Keratinocyte (primary cell): Measurements from ENCODE around the gene MAML1. TPM values are rescaled to one million over a fixed set of nuclear protein-coding genes. Genes with fewer than 3 reads are reported as not detected.
"Not testable (repeated sequence)": the region's sequence is repeated elsewhere in the genome, so short reads cannot be mapped to it uniquely, and the experiment has no call there.

Source experiments
- DNase-seq: peaks from one replicate; pipeline ENCODE4 v3.0.0-alpha.2; 2011; ENCODE audit warnings: low read depth, missing footprints, low spot score
- FAIRE-seq: peaks from 2 replicates; lab custom pipeline; 2011; peaks lifted over from hg19 to GRCh38; lab: Jason Lieb, UNC
- H2AFZ ChIP-seq: 2 replicates; pipeline ENCODE4 v1.6.0; 2012; ENCODE audit warnings: low read length, control low read depth, inconsistent platforms; ENCODE audit not compliant: control insufficient read depth
- H3K27ac ChIP-seq: 2 replicates; pipeline ENCODE4 v1.5.1; 2011; ENCODE audit warnings: low read length; ENCODE audit not compliant: control insufficient read depth, insufficient read depth
- H3K27me3 ChIP-seq: 3 replicates; pipeline ENCODE4 v1.6.0; 2011; ENCODE audit warnings: low read length; ENCODE audit not compliant: control insufficient read depth, insufficient read depth; ENCODE audit errors: extremely low read depth
- H3K36me3 ChIP-seq, 2 experiments: 2 replicates in 1 of 2; 3 replicates in 1 of 2; pipeline ENCODE4 v1.5.1; 2011; ENCODE audit warnings: low read length in 2 of 2, mild to moderate bottlenecking in 1 of 2; ENCODE audit not compliant: control insufficient read depth in 2 of 2, insufficient read depth in 2 of 2; ENCODE audit errors: extremely low read depth in 1 of 2
- H3K4me1 ChIP-seq: 3 replicates; pipeline ENCODE4 v1.5.1; 2011; ENCODE audit warnings: low read length; ENCODE audit not compliant: control insufficient read depth, insufficient read depth; ENCODE audit errors: extremely low read depth
- H3K4me2 ChIP-seq: 3 replicates; pipeline ENCODE4 v1.6.0; 2011; ENCODE audit warnings: low read depth, low read length; ENCODE audit not compliant: control insufficient read depth, insufficient read depth; ENCODE audit errors: extremely low read depth
- H3K4me3 ChIP-seq, 3 experiments: fragments of 200-600 bp in 1 of 3; sonication (generic) in 1 of 3; 2 replicates in 2 of 3; 3 replicates in 1 of 3; pipeline ENCODE4 v1.5.1; 2011 to 2016; ENCODE audit warnings: low read length in 3 of 3, mild to moderate bottlenecking in 3 of 3, control low read depth in 2 of 3, inconsistent platforms in 1 of 3, low read depth in 1 of 3, mixed read lengths in 1 of 3, mixed run types in 1 of 3, moderate library complexity in 1 of 3; ENCODE audit not compliant: control insufficient read depth in 2 of 3, insufficient read depth in 2 of 3; ENCODE audit errors: extremely low read depth in 1 of 3
- H3K79me2 ChIP-seq: 2 replicates; pipeline ENCODE4 v1.6.0; 2012; ENCODE audit warnings: low read length; ENCODE audit not compliant: control insufficient read depth, insufficient read depth
- H3K9ac ChIP-seq: 3 replicates; pipeline ENCODE4 v1.6.0; 2011; ENCODE audit warnings: low read length; ENCODE audit not compliant: control insufficient read depth, insufficient read depth; ENCODE audit errors: extremely low read depth
- H3K9me1 ChIP-seq: 3 replicates; pipeline ENCODE4 v1.6.0; 2011; ENCODE audit warnings: low read length; ENCODE audit not compliant: control insufficient read depth, insufficient read depth; ENCODE audit errors: extremely low read depth
- H3K9me3 ChIP-seq: 2 replicates; pipeline ENCODE4 v1.5.1; 2012; ENCODE audit warnings: low read depth, low read length; ENCODE audit not compliant: control insufficient read depth
- H4K20me1 ChIP-seq: 3 replicates; pipeline ENCODE4 v1.6.0; 2011; ENCODE audit warnings: low read length; ENCODE audit not compliant: control insufficient read depth, insufficient read depth; ENCODE audit errors: extremely low read depth
- EZH2 ChIP-seq: IDR thresholded peaks from one replicate; pipeline ENCODE4 v1.6.1; 2012; ENCODE audit warnings: inconsistent platforms, mild to moderate bottlenecking, low read length, moderate library complexity
- dilution Hi-C: fragments of 300-500 bp; cut with MboI; formaldehyde crosslinking; loops from one replicate; pipeline ENCODE4 v1.7.0; 2020; ENCODE audit warnings: low sequenced_read_pairs; ENCODE audit not compliant: extremely low pct_ligation_motif_present
- polyA plus RNA-seq, 5 experiments: library from polyadenylated mRNA; depleted of rRNA in 3 of 5; stranded (reverse) in 3 of 5; stranded (forward) in 1 of 5; unstranded in 1 of 5; fragments of >200 nt; gene quantifications; 1 replicate in 1 of 5; 2 replicates in 3 of 5; 3 replicates in 1 of 5; pipeline versions ENCODE4 v1.2.1 to v1.2.3, GENCODE V29; 2011 to 2012; ENCODE audit warnings: missing spikeins in 2 of 5, low read depth in 1 of 5, low replicate concordance in 1 of 5
- TF ChIP-seq, protein P1 (sequence below), 3 experiments: IDR thresholded peaks in 1 of 3; conservative IDR thresholded peaks in 1 of 3; optimal IDR thresholded peaks in 1 of 3; 2 replicates in 2 of 3; 3 replicates in 1 of 3; pipeline versions ENCODE3 to v1.5.1; 2011; ENCODE audit warnings: low read length in 3 of 3, mild to moderate bottlenecking in 3 of 3, moderate library complexity in 2 of 3, control low read depth in 1 of 3, inconsistent platforms in 1 of 3; ENCODE audit not compliant: insufficient read depth in 2 of 3; ENCODE audit errors: extremely low read depth in 1 of 3

Gene MAML1
- polyA plus RNA-seq, 1 donor (not counting 4 experiments of a cell fraction or from before 2014, with no cell fraction given) = 4.9 TPM

DNA sequence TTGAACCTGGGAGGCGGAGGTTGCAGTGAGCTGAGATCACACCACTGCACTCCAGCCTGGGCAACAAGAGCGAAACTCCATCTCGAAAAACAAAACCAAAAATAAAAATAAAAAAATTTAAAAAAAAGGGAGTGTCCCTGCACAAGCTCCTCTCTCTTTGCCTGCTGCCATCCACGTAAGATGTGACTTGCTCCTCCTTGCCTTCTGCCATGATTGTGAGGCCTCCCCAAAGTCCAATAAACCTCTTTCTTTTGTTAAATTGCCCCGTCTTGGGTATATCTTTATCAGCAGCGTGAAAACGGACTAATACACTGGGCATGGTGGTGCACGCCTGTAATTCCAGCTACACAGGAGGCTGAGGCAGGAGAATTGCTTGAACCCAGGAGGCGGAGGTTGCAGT is 56.7 kb downstream of the MAML1 start:
- H3K9me1 ChIP-seq, H3K9me3 ChIP-seq, H4K20me1 ChIP-seq, dilution Hi-C loops, FAIRE-seq, H3K4me3 ChIP-seq, H3K4me2 ChIP-seq, H3K9ac ChIP-seq, H3K36me3 ChIP-seq, H3K79me2 ChIP-seq, H3K27me3 ChIP-seq, H2AFZ ChIP-seq, DNase-seq, H3K27ac ChIP-seq, H3K4me1 ChIP-seq: not testable (repeated sequence)

DNA sequence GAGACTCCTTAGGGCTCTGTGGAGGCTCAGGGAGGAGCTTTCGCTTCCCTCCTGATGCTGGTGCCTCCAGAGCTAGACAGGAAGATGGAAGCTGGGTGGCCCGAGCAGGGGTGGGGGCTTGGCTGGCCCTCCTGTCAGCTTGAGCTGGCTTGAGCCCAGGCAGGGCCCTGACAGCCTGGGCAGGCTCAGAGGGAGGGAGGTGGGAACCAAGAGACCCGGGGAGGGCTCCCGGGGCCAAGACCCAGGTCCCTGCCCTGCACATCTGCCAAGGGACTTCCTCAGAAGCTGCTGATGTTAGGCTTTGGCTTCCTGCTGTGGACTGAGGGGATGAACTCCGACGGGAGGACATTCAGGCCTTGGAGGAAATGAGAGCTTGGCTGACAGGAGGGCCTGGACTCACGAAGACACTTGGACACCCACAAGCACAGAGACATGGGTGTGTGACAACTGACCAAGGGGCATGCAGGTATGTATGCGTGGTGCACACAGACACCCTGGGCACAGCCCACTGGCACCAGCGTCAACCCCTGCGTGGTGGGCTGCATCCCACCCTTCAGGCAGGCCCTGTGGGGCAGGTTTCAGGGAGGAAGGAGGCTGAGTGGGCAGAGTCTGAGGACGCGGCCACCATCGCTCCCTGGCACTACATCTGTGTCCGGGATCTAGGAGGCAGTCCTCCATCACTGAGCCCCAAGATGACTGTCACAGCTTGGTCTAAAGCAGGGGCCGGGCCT is 59.4 kb downstream of the MAML1 start:
- Histone ChIP-seq H3K4me3 (no peak overlapping the region), H3K9me1 (no peaks in the 10 kb centered on the region), H2AFZ (no peak overlapping the region), H3K36me3 (peaks cover under 1 to 2% of the 10 kb centered on the region in 2 experiments), H3K27me3 (no peaks in the 10 kb centered on the region), H3K9ac (no peak overlapping the region), H3K79me2 (no peaks in the 10 kb centered on the region), H3K27ac (no peak overlapping the region), H3K4me1 (peaks cover 22% of the 10 kb centered on the region), H3K4me2 (no peak overlapping the region), H4K20me1 (no peaks in the 10 kb centered on the region), H3K9me3 (no peaks in the 10 kb centered on the region)
- DNase-seq (no peak), FAIRE-seq (no peak)
- dilution Hi-C loops = no loop called here
- TF ChIP-seq, protein P1, sequence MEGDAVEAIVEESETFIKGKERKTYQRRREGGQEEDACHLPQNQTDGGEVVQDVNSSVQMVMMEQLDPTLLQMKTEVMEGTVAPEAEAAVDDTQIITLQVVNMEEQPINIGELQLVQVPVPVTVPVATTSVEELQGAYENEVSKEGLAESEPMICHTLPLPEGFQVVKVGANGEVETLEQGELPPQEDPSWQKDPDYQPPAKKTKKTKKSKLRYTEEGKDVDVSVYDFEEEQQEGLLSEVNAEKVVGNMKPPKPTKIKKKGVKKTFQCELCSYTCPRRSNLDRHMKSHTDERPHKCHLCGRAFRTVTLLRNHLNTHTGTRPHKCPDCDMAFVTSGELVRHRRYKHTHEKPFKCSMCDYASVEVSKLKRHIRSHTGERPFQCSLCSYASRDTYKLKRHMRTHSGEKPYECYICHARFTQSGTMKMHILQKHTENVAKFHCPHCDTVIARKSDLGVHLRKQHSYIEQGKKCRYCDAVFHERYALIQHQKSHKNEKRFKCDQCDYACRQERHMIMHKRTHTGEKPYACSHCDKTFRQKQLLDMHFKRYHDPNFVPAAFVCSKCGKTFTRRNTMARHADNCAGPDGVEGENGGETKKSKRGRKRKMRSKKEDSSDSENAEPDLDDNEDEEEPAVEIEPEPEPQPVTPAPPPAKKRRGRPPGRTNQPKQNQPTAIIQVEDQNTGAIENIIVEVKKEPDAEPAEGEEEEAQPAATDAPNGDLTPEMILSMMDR (optimal IDR thresholded peaks at IDR 0.05 in 1 of 3, IDR thresholded peaks at IDR 0.05 in 1 of 3, conservative IDR thresholded peaks at IDR 0.05 in 1 of 3; ENCODE audit: extremely low read depth in 1 of 3, insufficient read depth in 2 of 3, low read length in 3 of 3) = no peak
- no peak for TF ChIP-seq EZH2
